Activated B cell treated with CpG ODN at 0.5 μM for 24 hours (primary cell): ENCODE data around the gene FAM83G. TPM values are rescaled to one million over a fixed set of nuclear protein-coding genes. Genes with fewer than 3 reads are reported as not detected.

Experiments used
- ATAC-seq: fragments of 200-7000 bp; cut with Tn5 transposase; one replicate; pipeline ENCODE4 v1.10.0; 2021; ENCODE audit warnings: low read depth, mild to moderate bottlenecking, moderate library complexity
- CTCF ChIA-PET: fragments of 350-600 bp; sonication (Branson Sonifier 250); formaldehyde crosslinking; loops from one replicate; lab custom pipeline; 2021; ENCODE audit warnings: antibody characterized with exemption; lab: Charles Lee
- POLR2A ChIA-PET: fragments of 350-600 bp; sonication (Branson Sonifier 250); formaldehyde crosslinking; loops from one replicate; lab custom pipeline; 2021; ENCODE audit warnings: antibody characterized with exemption; lab: Charles Lee
- DNase-seq: peaks from one replicate; pipeline ENCODE4 v3.0.0; 2022
- H3K27ac Mint-ChIP-seq: one replicate; pipeline ENCODE4 v1.8.0; 2020; ENCODE audit warnings: mixed read lengths
- H3K27me3 Mint-ChIP-seq: one replicate; pipeline ENCODE4 v1.8.0; 2021; ENCODE audit warnings: mixed read lengths
- H3K36me3 Mint-ChIP-seq: one replicate; pipeline ENCODE4 v1.8.0; 2021; ENCODE audit warnings: low read depth, mixed read lengths
- H3K4me1 Mint-ChIP-seq: one replicate; pipeline ENCODE4 v1.8.0; 2021; ENCODE audit warnings: mixed read lengths
- H3K4me3 Mint-ChIP-seq: one replicate; pipeline ENCODE4 v1.8.0; 2020; ENCODE audit warnings: mild to moderate bottlenecking, mixed read lengths
- H3K9me3 Mint-ChIP-seq: one replicate; pipeline ENCODE4 v1.8.0; 2020; ENCODE audit warnings: mixed read lengths
- intact Hi-C: fragments of 100-400 bp; cut with micrococcal nuclease; formaldehyde crosslinking; loops from one replicate; pipeline ENCODE4 v1.15.1; 2024
- total RNA-seq: library from RNA; stranded (reverse); gene quantifications from 2 replicates; pipeline ENCODE4 v1.2.3, GENCODE V29; 2022
- TF ChIP-seq, protein P1 (sequence below): fragments of 200-600 bp; IDR thresholded peaks from one replicate; pipeline ENCODE4 v1.8.0; 2022; ENCODE audit warnings: antibody characterized with exemption, mild to moderate bottlenecking

FAM83G gene
- total RNA-seq, 1 donor from 2014 or later: 13.9 TPM

DNA sequence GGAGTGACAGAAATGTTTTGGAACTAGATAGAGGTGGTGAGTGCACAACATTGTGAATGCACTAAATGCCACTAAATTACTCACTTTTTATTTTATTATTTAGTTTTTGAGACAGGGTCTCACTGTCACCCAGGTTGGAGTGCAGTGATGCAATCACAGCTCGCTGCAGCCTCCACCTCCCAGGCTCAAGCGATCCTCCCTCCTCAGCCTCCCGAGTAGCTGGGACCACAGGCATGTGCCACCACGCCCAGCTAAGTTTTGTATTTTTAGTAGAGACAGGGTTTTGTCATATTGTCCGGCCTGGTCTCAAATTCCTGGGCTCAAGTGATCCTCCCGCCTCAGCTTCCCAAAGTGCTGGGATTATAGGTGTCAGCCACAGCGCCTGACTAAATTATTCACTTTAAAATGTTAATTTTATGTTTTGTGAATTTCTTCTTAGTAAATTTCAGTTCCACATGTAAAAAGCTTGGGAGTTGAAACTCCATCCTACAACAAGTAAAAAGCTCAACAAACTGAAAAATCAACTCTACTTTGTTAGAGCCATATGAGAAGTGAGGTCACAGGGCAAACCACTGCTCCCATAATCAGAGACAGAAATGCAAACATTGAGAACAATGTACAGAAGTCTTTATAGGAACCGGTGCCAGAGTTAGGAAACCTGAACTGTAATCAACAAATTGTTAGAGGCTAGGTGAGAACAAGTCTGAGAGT, 66.4 kb downstream of the FAM83G start:
- POLR2A ChIA-PET: interaction anchor here (0.6 to 0.8 kb wide), 2 partner anchors 24 to 44 kb away, joined by 5 to 6 read pairs; no protein-coding TSS in a partner anchor
- DNase-seq (no peak), ATAC-seq (no peak)
- intact Hi-C loops: no loop called here
- Mint-ChIP-seq H3K9me3 (no peaks in the 10 kb centered on the region), H3K27ac (no peak overlapping the region), H3K4me3 (no peak overlapping the region), H3K4me1 (peaks cover 8% of the 10 kb centered on the region), H3K36me3 (no peaks in the 10 kb centered on the region), H3K27me3 (peaks cover 8% of the 10 kb centered on the region)
- CTCF ChIA-PET: no interaction called here
- TF ChIP-seq, protein P1, sequence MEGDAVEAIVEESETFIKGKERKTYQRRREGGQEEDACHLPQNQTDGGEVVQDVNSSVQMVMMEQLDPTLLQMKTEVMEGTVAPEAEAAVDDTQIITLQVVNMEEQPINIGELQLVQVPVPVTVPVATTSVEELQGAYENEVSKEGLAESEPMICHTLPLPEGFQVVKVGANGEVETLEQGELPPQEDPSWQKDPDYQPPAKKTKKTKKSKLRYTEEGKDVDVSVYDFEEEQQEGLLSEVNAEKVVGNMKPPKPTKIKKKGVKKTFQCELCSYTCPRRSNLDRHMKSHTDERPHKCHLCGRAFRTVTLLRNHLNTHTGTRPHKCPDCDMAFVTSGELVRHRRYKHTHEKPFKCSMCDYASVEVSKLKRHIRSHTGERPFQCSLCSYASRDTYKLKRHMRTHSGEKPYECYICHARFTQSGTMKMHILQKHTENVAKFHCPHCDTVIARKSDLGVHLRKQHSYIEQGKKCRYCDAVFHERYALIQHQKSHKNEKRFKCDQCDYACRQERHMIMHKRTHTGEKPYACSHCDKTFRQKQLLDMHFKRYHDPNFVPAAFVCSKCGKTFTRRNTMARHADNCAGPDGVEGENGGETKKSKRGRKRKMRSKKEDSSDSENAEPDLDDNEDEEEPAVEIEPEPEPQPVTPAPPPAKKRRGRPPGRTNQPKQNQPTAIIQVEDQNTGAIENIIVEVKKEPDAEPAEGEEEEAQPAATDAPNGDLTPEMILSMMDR: no peak

DNA sequence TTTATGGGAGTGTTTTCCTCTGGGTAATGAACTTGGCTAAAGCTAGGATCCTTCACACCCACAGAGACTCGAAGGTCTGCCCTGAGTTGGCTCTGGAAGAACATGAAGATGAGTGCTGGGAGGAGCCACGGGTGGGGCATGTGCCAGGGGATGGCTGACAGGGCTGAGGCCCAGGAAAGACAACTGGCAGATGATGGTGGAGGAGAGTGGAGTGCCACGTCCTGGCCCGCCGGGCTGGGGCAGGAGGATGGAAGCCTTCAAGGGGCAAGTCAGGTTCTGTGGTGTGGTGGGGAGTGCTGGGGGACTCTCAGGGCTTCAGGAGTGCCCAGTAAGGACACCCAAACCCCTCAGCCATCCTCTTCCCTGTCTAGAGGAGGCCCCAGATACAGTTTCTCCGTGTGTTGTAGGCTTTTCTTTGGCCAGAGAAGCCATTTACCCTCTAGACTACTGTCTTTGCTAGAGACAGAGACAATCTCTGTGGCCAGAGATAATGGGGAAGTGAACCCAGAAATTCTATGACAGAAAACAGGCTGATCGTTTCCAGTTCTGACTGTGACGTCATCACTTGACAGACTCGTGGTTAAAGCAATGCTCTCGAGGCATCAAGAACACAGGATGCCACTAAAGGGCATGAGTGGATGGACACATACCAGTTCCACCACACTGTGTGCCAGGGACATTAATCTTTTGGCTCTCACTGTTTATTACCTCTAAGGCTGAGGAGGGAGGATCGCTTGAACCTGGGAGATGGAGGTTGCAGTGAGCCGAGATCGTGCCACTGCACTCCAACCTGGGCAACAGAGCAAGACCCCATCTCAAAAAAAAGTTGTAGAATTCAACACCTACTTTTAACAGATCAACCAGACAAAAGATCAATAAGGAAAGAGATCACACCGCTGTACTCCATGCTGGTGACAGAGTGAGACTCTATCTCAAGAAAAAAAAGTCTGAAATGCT, 71.2 kb downstream of the FAM83G start:
- DNase-seq (no peak), ATAC-seq (peak; percentile 61)
- Mint-ChIP-seq H3K36me3 (peaks cover 34% of the 10 kb centered on the region), H3K27ac (no peak overlapping the region), H3K9me3 (no peaks in the 10 kb centered on the region), H3K4me1 (peaks cover 15% of the 10 kb centered on the region), H3K4me3 (no peak overlapping the region), H3K27me3 (no peaks in the 10 kb centered on the region)
- TF ChIP-seq, protein P1: no peak
- ChIA-PET CTCF (no interaction called here), POLR2A (interaction anchor here (0.7 to 1.9 kb wide), 2 partner anchors 10 to 76 kb away, joined by 3 to 13 read pairs; partner anchors contain the start of gene PRPSAP2)
- intact Hi-C loops: no loop called here

DNA sequence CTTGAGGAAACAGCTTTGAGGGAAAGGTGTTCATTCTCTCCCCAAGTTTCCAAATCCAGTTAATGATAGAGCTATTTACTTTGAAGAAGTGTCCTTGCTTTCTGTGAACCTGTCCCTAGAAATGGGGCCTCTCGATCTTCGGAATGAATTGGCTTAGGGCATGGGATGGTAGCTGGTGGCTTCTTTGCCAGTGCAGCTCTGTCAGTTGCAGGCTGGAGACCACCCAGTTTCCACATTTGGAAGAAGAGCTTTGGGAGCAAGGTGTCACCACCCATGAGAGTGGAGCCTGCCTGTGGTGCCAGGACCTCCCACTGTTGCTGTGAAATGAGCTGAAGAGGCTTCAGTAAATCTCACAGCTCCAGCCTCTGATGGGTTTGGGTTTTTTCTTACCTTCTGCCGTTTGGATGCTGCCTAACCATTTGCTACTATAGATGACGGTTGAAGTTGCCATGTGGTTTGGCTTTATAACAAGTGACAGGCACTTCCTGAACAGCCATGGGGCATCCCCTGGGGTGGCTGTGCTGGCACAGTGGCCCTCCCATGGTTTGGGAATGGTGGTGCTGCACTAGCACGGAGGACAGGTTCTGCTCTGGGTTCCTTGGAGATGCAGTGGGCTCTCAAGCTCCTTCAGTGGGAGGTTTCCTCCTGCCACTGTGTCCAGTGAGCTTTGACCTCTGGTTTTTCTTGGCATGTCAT, 72.1 kb downstream of the FAM83G start:
- no peak for DNase-seq
- ATAC-seq: peak; percentile 21
- POLR2A ChIA-PET: interaction anchor here (0.6 to 1.9 kb wide), 2 partner anchors 9 kb away, joined by 4 to 13 read pairs; no protein-coding TSS in a partner anchor
- Mint-ChIP-seq H3K9me3 (no peaks in the 10 kb centered on the region), H3K4me3 (no peak overlapping the region), H3K36me3 (peaks cover 38% of the 10 kb centered on the region), H3K27me3 (no peaks in the 10 kb centered on the region), H3K27ac (no peak overlapping the region), H3K4me1 (peaks cover 15% of the 10 kb centered on the region)
- CTCF ChIA-PET: no interaction called here
- TF ChIP-seq, protein P1: no peak
- intact Hi-C loops: no loop called here

DNA sequence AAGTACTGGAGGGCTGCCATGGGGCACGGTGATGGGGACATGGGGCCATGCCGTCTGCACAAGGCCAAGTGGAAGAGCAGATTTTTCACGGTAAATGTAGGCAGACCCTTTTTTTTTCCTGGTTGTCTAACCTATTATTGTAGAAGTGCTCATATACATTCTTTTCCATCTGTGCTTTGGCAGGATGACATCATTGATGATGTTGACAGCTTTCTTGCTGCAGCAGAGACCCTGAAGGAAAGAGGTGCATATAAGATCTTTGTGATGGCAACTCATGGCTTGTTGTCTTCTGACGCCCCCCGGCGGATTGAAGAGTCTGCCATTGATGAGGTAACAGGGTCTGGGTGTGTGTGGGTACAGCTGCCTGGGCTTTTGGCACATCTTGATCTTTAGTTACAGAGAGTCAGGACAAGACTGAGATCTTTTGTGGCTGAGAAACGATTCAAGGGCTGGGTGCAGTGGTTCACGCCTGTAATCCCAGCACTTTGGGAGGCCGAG, 75.9 kb downstream of the FAM83G start:
- TF ChIP-seq, protein P1: no peak
- ChIA-PET POLR2A (no interaction called here), CTCF (no interaction called here)
- H3K27me3 Mint-ChIP-seq: no peaks in the 10 kb centered on the region
- H3K9me3 Mint-ChIP-seq: no peaks in the 10 kb centered on the region
- no peak overlapping the region for H3K4me3 Mint-ChIP-seq
- ATAC-seq (no peak), DNase-seq (no peak)
- peaks cover 27% of the 10 kb centered on the region for H3K4me1 Mint-ChIP-seq
- intact Hi-C loops: no loop called here
- H3K36me3 Mint-ChIP-seq: peaks cover 58% of the 10 kb centered on the region
- no peak overlapping the region for H3K27ac Mint-ChIP-seq
